Left ventricle myocardium inferior (tissue), 1 donor: Measurements from ENCODE around the gene GSE1. TPM values are rescaled to one million over a fixed set of nuclear protein-coding genes. Genes with fewer than 3 reads are reported as not detected.

Source experiments
- DNase-seq: peaks from one replicate; pipeline ENCODE4 v3.0.0-alpha.2; 2020
- H3K27ac ChIP-seq: fragments of 200-600 bp; replicated peaks from 2 replicates; pipeline ENCODE4 v1.8.0; 2021
- H3K27me3 ChIP-seq: fragments of 200-600 bp; 2 replicates; pipeline ENCODE4 v1.8.0; 2021; ENCODE audit warnings: low read depth
- H3K36me3 ChIP-seq: fragments of 200-600 bp; 2 replicates; pipeline ENCODE4 v1.8.0; 2021
- H3K4me1 ChIP-seq: fragments of 200-600 bp; 2 replicates; pipeline ENCODE4 v1.8.0; 2021
- H3K4me3 ChIP-seq: fragments of 200-600 bp; 2 replicates; pipeline ENCODE4 v1.8.0; 2021; ENCODE audit warnings: mild to moderate bottlenecking, moderate library complexity
- H3K9me3 ChIP-seq: fragments of 200-600 bp; replicated peaks from 2 replicates; pipeline ENCODE4 v1.8.0; 2021
- CTCF ChIP-seq: fragments of 200-600 bp; IDR thresholded peaks from 2 replicates; pipeline ENCODE4 v1.8.0; 2021; ENCODE audit warnings: antibody characterized with exemption, mild to moderate bottlenecking, borderline replicate concordance
- intact Hi-C: fragments of 100-400 bp; cut with micrococcal nuclease; formaldehyde crosslinking; loops from one replicate; pipeline ENCODE4 v1.11.0; 2022
- total RNA-seq: library from RNA; stranded (reverse); fragmentation: NEBNext Ultra II Directional; extraction: Animal tissue kit (Norgen Biotek cat#: 25700); gene quantifications from one replicate; pipeline ENCODE4 v1.2.1, GENCODE V29; 2021
- donor health status: DM: no; HTN: yes; CAD: no; lungs with severe emphysema.

The GSE1 gene
- total RNA-seq, 1 donor from 2014 or later, result 34.2 TPM

- Histone ChIP-seq H3K27me3 (no peaks in the 10 kb centered on the region), H3K27ac (no peak overlapping the region), H3K4me3 (no peak overlapping the region), H3K36me3 (no peaks in the 10 kb centered on the region), H3K9me3 (no peaks in the 10 kb centered on the region), H3K4me1 (peaks cover 25% of the 10 kb centered on the region)
- no peak for TF ChIP-seq CTCF
- intact Hi-C loops, result no loop called here
- no peak for DNase-seq
These were observed 27.4 kb upstream of the GSE1 start for GRCh38 chr16:85585711-85586110.

- H3K27me3 ChIP-seq, result no peaks in the 10 kb centered on the region
- no peaks in the 10 kb centered on the region for H3K36me3 ChIP-seq
- peak; percentile 37 for DNase-seq
- no peak overlapping the region for H3K4me3 ChIP-seq
- no peak overlapping the region for H3K27ac ChIP-seq
- H3K9me3 ChIP-seq, result no peaks in the 10 kb centered on the region
- TF ChIP-seq CTCF, result no peak
- intact Hi-C loops, result no loop called here
- H3K4me1 ChIP-seq, result peaks cover 25% of the 10 kb centered on the region
These were observed 26.6 kb upstream of the GSE1 start for GRCh38 chr16:85586380-85587104.

GRCh38 chr16:85587762-85588556 is 25.2 kb upstream of the GSE1 start:
- no peak for DNase-seq
- H3K27ac ChIP-seq, result no peak overlapping the region

GRCh38 chr16:85588562-85589503 is 24.3 kb upstream of the GSE1 start:
- TF ChIP-seq CTCF, result no peak
- no peak overlapping the region for H3K4me3 ChIP-seq
- intact Hi-C loops, result no loop called here
- H3K27ac ChIP-seq, result no peak overlapping the region
- DNase-seq, result no peak
- H3K4me1 ChIP-seq, result peaks cover 25% of the 10 kb centered on the region
- H3K27me3 ChIP-seq, result no peaks in the 10 kb centered on the region
- no peaks in the 10 kb centered on the region for H3K9me3 ChIP-seq
- H3K36me3 ChIP-seq, result no peaks in the 10 kb centered on the region

More at GRCh38 chr16:85587762-85588556, 25.2 kb upstream of the GSE1 start:
- peaks cover 25% of the 10 kb centered on the region for H3K4me1 ChIP-seq
- intact Hi-C loops, result no loop called here
- no peak for TF ChIP-seq CTCF
- no peaks in the 10 kb centered on the region for H3K9me3 ChIP-seq
- no peaks in the 10 kb centered on the region for H3K36me3 ChIP-seq
- H3K27me3 ChIP-seq, result no peaks in the 10 kb centered on the region
- no peak overlapping the region for H3K4me3 ChIP-seq
